Heart right ventricle (tissue), 16 donors: ENCODE data around the gene HSD17B3. TPM values are rescaled to one million over a fixed set of nuclear protein-coding genes. Genes with fewer than 3 reads are reported as not detected.

Source experiments
- ATAC-seq, 8 donors: fragments of 200-7000 bp; cut with Tn5 transposase; one replicate each; pipeline ENCODE4 v1.9.1; 2020; ENCODE audit warnings: mild to moderate bottlenecking in 8 of 8, moderate library complexity in 8 of 8, moderate number of reproducible peaks in 1 of 8
- DNase-seq, 2 donors: peaks; one replicate each; pipeline ENCODE4 v3.0.0-alpha.2; 2020
- H3K27ac ChIP-seq, 10 donors: fragments of 200-600 bp; sonication (generic) in 2 of 10; one replicate each; pipeline versions ENCODE4 v1.5.0 to v1.8.0; 2020 to 2022; ENCODE audit warnings: mild to moderate bottlenecking in 3 of 10
- H3K27me3 ChIP-seq, 7 donors: fragments of 200-600 bp; one replicate each; pipeline ENCODE4 v1.8.0; 2021 to 2022; ENCODE audit warnings: mild to moderate bottlenecking in 2 of 7
- H3K36me3 ChIP-seq, 9 donors: fragments of 200-600 bp; sonication (generic) in 1 of 9; one replicate each; pipeline versions ENCODE4 v1.5.0 to v1.8.0; 2020 to 2022; ENCODE audit warnings: mild to moderate bottlenecking in 2 of 9
- H3K4me1 ChIP-seq, 9 donors: fragments of 200-600 bp; sonication (generic) in 1 of 9; one replicate each; pipeline versions ENCODE4 v1.5.0 to v1.8.0; 2020 to 2022; ENCODE audit warnings: mild to moderate bottlenecking in 4 of 9
- H3K4me3 ChIP-seq, 10 donors: fragments of 200-600 bp; sonication (generic) in 2 of 10; one replicate each; pipeline versions ENCODE4 v1.5.0 to v1.8.0; 2020 to 2022; ENCODE audit warnings: mild to moderate bottlenecking in 7 of 10, moderate library complexity in 2 of 10
- H3K9me3 ChIP-seq, 11 donors: fragments of 200-600 bp in 10 of 11; sonication (generic) in 2 of 11; one replicate each; pipeline versions ENCODE4 v1.5.0 to v1.8.0; 2013 to 2022; ENCODE audit warnings: mild to moderate bottlenecking in 2 of 11, control low read depth in 1 of 11, moderate library complexity in 1 of 11
- CTCF ChIP-seq, 9 donors: fragments of 200-600 bp; sonication (generic) in 2 of 9; IDR thresholded peaks; one replicate each; pipeline versions ENCODE4 v1.5.0 to v1.8.0; 2021 to 2022; ENCODE audit warnings: antibody characterized with exemption in 9 of 9, mild to moderate bottlenecking in 5 of 9, moderate library complexity in 1 of 9
- WGBS, 2 donors: extraction: QIAGEN DNeasy Blood & Tissue Kit; methylation state at CpG; one replicate each; pipeline ENCODE4 v1.1.7; 2013; ENCODE audit warnings: inconsistent platforms in 1 of 2; 5-methylcytosine and 5-hydroxymethylcytosine counted together
- intact Hi-C, 10 donors: fragments of 100-400 bp; cut with DNase I; formaldehyde crosslinking; loops; one replicate each; pipeline versions ENCODE4 v1.11.1 to v1.14.2; 2022
- polyA plus RNA-seq, 2 donors: library from polyadenylated mRNA; stranded (reverse); fragments of 200-250 nt; gene quantifications; one replicate each; pipeline ENCODE4 v1.2.3, GENCODE V29; 2013
- total RNA-seq, 10 donors: library from RNA; stranded (reverse); fragmentation: NEBNext Ultra II Directional in 3 of 10; extraction: Animal tissue kit (Norgen Biotek cat#: 25700) in 3 of 10; gene quantifications; one replicate each; pipeline versions ENCODE4 v1.2.1 to v1.2.4, GENCODE V29; 2021 to 2023
- donor health status: Arrhythmogenic right ventricular cardiomyopathy.
- donor health status: ischemic (EF 13 %, LVEDD 7.1; RV severe dilation, severe dysfunction).
- donor health status: healthy with polysubstance abuse.
- donor health status: DM: no; HTN: yes; CAD: no.
- donor health status: DM: no; HTN: no; CAD: no.
- donor health status: ischemic (EF 25% LVEDD 6.9; RV normal size, moderate dysfunction).
- donor health status: ischemic (EF 25% LVEDD 5.7; RV mildly dilated, moderate dysfunction).
- donor health status: healthy.
- donor health status: DM: yes; HTN: yes; CAD: no.
- donor health status: Ischemic cardiomyopathy.
- donor health status: ischemic (EF 35%, LVEDD 5.7; RV mildly dilated, moderate dysfunction).
- donor health status: nonischemic (EF 11% LVEDD 7.7; RV severe dilation, severe dysfunction).
- donor health status: DM: yes; HTN: yes; CAD: no.
- donor health status: PGD.
- donor health status: ischemic (EF 29% LVEDD 5.4; RV normal size, mild dysfunction).
- donor health status: nonischemic (EF 23%, LVEDD 6.1; RV moderate dilation, normal function).

The HSD17B3 gene
- total and polyA plus RNA-seq, 12 donors: 0.66 to 12.2 (median 1.2) TPM

DNA sequence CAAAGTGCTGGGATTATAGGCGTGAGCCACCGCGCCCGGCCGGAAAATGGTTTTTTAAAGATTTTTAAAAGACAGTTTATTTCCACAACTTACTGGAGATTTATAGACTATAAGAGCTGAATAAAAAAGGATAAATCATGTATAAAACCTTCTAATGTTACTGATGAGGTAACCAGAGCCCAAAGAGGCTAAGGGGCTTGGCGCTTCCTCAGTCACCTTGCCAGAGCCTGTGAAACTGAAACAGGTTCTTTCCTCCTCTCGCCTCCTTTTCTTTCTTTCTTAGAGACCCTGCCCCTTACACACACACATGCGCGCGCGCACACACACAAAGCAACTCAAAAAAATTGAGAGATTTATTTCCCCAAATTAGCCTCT lies 69.8 kb downstream of the HSD17B3 start:
- intact Hi-C loops: loop anchor here (2.0 to 5.0 kb wide), 4 partner anchors 80 to 90 kb away; no protein-coding TSS in a partner anchor
- DNase-seq: no peak
- H3K4me3 ChIP-seq: peak overlapping the region in 1 of 10 donors; percentile 12
- no peaks in the 10 kb centered on the region for H3K36me3 ChIP-seq
- H3K4me1 ChIP-seq: peaks cover 3 to 21% (median 13%) of the 10 kb centered on the region in 9 donors
- peak overlapping the region in 8 of 10 donors; percentile 0 to 78 (median 44) for H3K27ac ChIP-seq
- H3K9me3 ChIP-seq: no peaks in the 10 kb centered on the region
- 54 to 61% methylated on average over 10 to 11 of the region's 11 CpGs for WGBS, 2 donors
- no peak for ATAC-seq
- TF ChIP-seq CTCF (IDR thresholded peaks at IDR 0.05): no peak
- peaks cover 0 to 4% (median 0%) of the 10 kb centered on the region in 7 donors for H3K27me3 ChIP-seq

GRCh38 chr9:96230002-96230401 lies 72.0 kb downstream of the HSD17B3 start:
- H3K9me3 ChIP-seq: no peaks in the 10 kb centered on the region
- intact Hi-C loops: loop anchor here in 8 of 10 donors (5.0 kb wide), 3 partner anchors 82 to 92 kb away; no protein-coding TSS in a partner anchor
- peaks cover 0 to 6% (median 0%) of the 10 kb centered on the region in 7 donors for H3K27me3 ChIP-seq
- DNase-seq (no peak), ATAC-seq (no peak)
- no peaks in the 10 kb centered on the region for H3K36me3 ChIP-seq
- 90 to 93% methylated on average over 2 of the region's 2 CpGs for WGBS, 2 donors
- no peak for TF ChIP-seq CTCF (IDR thresholded peaks at IDR 0.05)
- no peak overlapping the region for H3K4me3 ChIP-seq
- H3K4me1 ChIP-seq: peaks cover 3 to 15% (median 13%) of the 10 kb centered on the region in 9 donors
- no peak overlapping the region for H3K27ac ChIP-seq

- H3K27ac ChIP-seq: no peak overlapping the region
- no peak overlapping the region for H3K4me3 ChIP-seq
- H3K27me3 ChIP-seq: peaks cover 0 to 57% (median 22%) of the 10 kb centered on the region in 7 donors
- H3K9me3 ChIP-seq: peaks cover 0 to 10% (median 0%) of the 10 kb centered on the region in 11 donors
- intact Hi-C loops: loop anchor here in 1 of 10 donors (5.0 kb wide), 1 partner anchor 495 kb away; no protein-coding TSS in a partner anchor
- no peak for DNase-seq
- 33 to 35% methylated on average over 2 of the region's 2 CpGs for WGBS, 2 donors
- no peaks in the 10 kb centered on the region for H3K36me3 ChIP-seq
- no peak for ATAC-seq
- H3K4me1 ChIP-seq: peaks cover 5 to 28% (median 15%) of the 10 kb centered on the region in 9 donors
- peak in 4 of 9 donors; percentile 21 to 41 (median 33) for TF ChIP-seq CTCF (IDR thresholded peaks at IDR 0.05)
Measured at GRCh38 chr9:96222132-96222531, 79.8 kb downstream of the HSD17B3 start.

DNA sequence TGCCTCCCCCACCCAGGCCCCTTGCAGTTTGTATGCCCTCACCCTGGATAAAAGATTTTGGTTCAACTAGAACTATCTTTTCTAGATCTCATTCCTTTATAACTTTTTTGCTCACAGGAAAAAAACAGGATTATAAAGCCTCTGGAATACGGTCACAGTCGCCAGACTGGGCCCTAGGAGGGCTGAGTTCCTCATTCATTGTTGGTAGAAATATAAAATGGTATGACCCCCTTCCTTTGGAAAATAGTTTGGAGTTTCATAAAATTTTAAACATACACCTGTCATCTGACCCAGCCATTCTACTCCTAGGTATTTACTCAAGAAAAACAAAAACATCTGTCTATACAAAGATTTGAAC lies 82.1 kb downstream of the HSD17B3 start:
- TF ChIP-seq CTCF (IDR thresholded peaks at IDR 0.05): peak in 2 of 9 donors; percentile 2 to 27
- Histone ChIP-seq H3K4me3 (peak overlapping the region in 2 of 10 donors; percentile 30 to 40), H3K9me3 (peaks cover 0 to 10% (median 0%) of the 10 kb centered on the region in 11 donors), H3K27me3 (peaks cover 0 to 64% (median 37%) of the 10 kb centered on the region in 7 donors), H3K27ac (no peak overlapping the region), H3K36me3 (no peaks in the 10 kb centered on the region), H3K4me1 (peaks cover 5 to 34% (median 20%) of the 10 kb centered on the region in 9 donors)
- DNase-seq (no peak), ATAC-seq (no peak)
- intact Hi-C loops: loop anchor here in 9 of 10 donors (2.0 to 10.0 kb wide), 12 partner anchors 153 to 878 kb away; partner anchors contain the start of gene PTCH1 (in 1 of the 9)
- WGBS, 2 donors: 83 to 91% methylated on average over 2 of the region's 2 CpGs
